Heart left ventricle (tissue), 16 donors: ENCODE measurements around the gene TBC1D1. TPM values are rescaled to one million over a fixed set of nuclear protein-coding genes. Genes with fewer than 3 reads are reported as not detected.
"Not testable (repeated sequence)": the region's sequence is repeated elsewhere in the genome, so short reads cannot be mapped to it uniquely, and the experiment has no call there.

Experiments used
- ATAC-seq, 4 donors: fragments of 200-7000 bp; cut with Tn5 transposase; one replicate each; pipeline ENCODE4 v1.9.1; 2020 to 2022; ENCODE audit warnings: moderate library complexity in 4 of 4, mild to moderate bottlenecking in 3 of 4, moderate number of reproducible peaks in 1 of 4
- DNase-seq, 5 donors: peaks; one replicate each; pipeline ENCODE4 v3.0.0-alpha.2; 2020
- H3K27ac ChIP-seq, 12 donors: fragments of 200-600 bp; sonication (generic) in 4 of 12; one replicate each; pipeline versions ENCODE4 v1.5.0 to v1.8.0; 2016 to 2022; ENCODE audit warnings: mild to moderate bottlenecking in 2 of 12
- H3K27me3 ChIP-seq, 9 donors: fragments of 200-600 bp; sonication (generic) in 2 of 9; one replicate each; pipeline versions ENCODE4 v1.5.1 to v1.8.0; 2016 to 2022; ENCODE audit warnings: mild to moderate bottlenecking in 3 of 9
- H3K36me3 ChIP-seq, 9 donors: fragments of 200-600 bp; sonication (generic) in 2 of 9; one replicate each; pipeline versions ENCODE4 v1.5.0 to v1.8.0; 2018 to 2022; ENCODE audit warnings: mild to moderate bottlenecking in 2 of 9
- H3K4me1 ChIP-seq, 12 donors: fragments of 200-600 bp; sonication (generic) in 4 of 12; one replicate each; pipeline versions ENCODE4 v1.5.0 to v1.8.0; 2016 to 2022; ENCODE audit warnings: mild to moderate bottlenecking in 3 of 12
- H3K4me3 ChIP-seq, 12 donors: fragments of 200-600 bp; sonication (generic) in 4 of 12; one replicate each; pipeline versions ENCODE4 v1.5.0 to v1.8.0; 2017 to 2022; ENCODE audit warnings: mild to moderate bottlenecking in 9 of 12, moderate library complexity in 4 of 12
- H3K9me3 ChIP-seq, 12 donors: fragments of 200-600 bp; sonication (generic) in 4 of 12; one replicate each; pipeline versions ENCODE4 v1.5.0 to v1.8.0; 2016 to 2022; ENCODE audit warnings: mild to moderate bottlenecking in 1 of 12
- CTCF ChIP-seq, 12 donors: fragments of 200-600 bp; sonication (generic) in 4 of 12; IDR thresholded peaks; one replicate each; pipeline versions ENCODE4 v1.5.0 to v1.8.0; 2018 to 2022; ENCODE audit warnings: antibody characterized with exemption in 12 of 12, mild to moderate bottlenecking in 5 of 12
- POLR2A ChIP-seq, 2 donors: fragments of 450-650 bp; IDR thresholded peaks; one replicate each; pipeline ENCODE4 v1.6.1; 2017; ENCODE audit warnings: antibody characterized with exemption in 2 of 2, mild to moderate bottlenecking in 2 of 2, moderate library complexity in 2 of 2
- WGBS, 4 donors: extraction: QIAGEN DNeasy Blood & Tissue Kit in 2 of 4; methylation state at CpG; one replicate each; pipeline versions ENCODE4 v1.1.5 to v1.1.7; 2013 to 2018; 5-methylcytosine and 5-hydroxymethylcytosine counted together
- intact Hi-C, 10 donors: fragments of 100-400 bp; cut with DNase I; formaldehyde crosslinking; loops; one replicate each; pipeline versions ENCODE4 v1.11.1 to v1.14.2; 2022
- polyA plus RNA-seq, 2 donors: library from polyadenylated mRNA; stranded (reverse); fragments of 200-250 nt; gene quantifications; one replicate each; pipeline ENCODE4 v1.2.3, GENCODE V29; 2013
- total RNA-seq, 9 donors: library from RNA; depleted of rRNA in 2 of 9; stranded (reverse); fragments of >200 nt in 2 of 9; fragmentation: NEBNext Ultra II Directional in 3 of 9; extraction: Animal tissue kit (Norgen Biotek cat#: 25700) in 3 of 9; gene quantifications; one replicate each; pipeline versions ENCODE4 v1.1.0 to v1.2.4, GENCODE V29; 2016 to 2023
- donor health status: ischemic (EF 13 %, LVEDD 7.1; RV severe dilation, severe dysfunction).
- donor health status: healthy with polysubstance abuse.
- donor health status: DM: no; HTN: yes; CAD: no.
- donor health status: DM: no; HTN: no; CAD: no.
- donor health status: ischemic (EF 25% LVEDD 6.9; RV normal size, moderate dysfunction).
- donor health status: ischemic (EF 25% LVEDD 5.7; RV mildly dilated, moderate dysfunction).
- donor health status: healthy.
- donor health status: DM: yes; HTN: yes; CAD: no.
- donor health status: ischemic (EF 35%, LVEDD 5.7; RV mildly dilated, moderate dysfunction).
- donor health status: nonischemic (EF 11% LVEDD 7.7; RV severe dilation, severe dysfunction).
- donor health status: DM: yes; HTN: yes; CAD: no.
- donor health status: PGD.
- donor health status: ischemic (EF 29% LVEDD 5.4; RV normal size, mild dysfunction).
- donor health status: nonischemic (EF 23%, LVEDD 6.1; RV moderate dilation, normal function).

TBC1D1 gene
- total and polyA plus RNA-seq, 11 donors, result 81.7 to 269 (median 140) TPM

GRCh38 chr4:37968747-37969146, 77.9 kb downstream of the TBC1D1 start:
- H3K27ac ChIP-seq, result peak overlapping the region in 1 of 12 donors; percentile 63
- intact Hi-C loops, result loop anchor here in 1 of 10 donors (5.0 kb wide), 2 partner anchors 76 to 146 kb away; partner anchors contain the start of gene TBC1D1
- WGBS, 4 donors, result 60 to 74% (median 68%) methylated on average over 3 of the region's 3 CpGs
- H3K27me3 ChIP-seq, result no peaks in the 10 kb centered on the region
- ATAC-seq (no peak), DNase-seq (no peak)
- no peak overlapping the region for H3K4me3 ChIP-seq
- no peaks in the 10 kb centered on the region for H3K9me3 ChIP-seq
- H3K36me3 ChIP-seq, result no peaks in the 10 kb centered on the region
- no peak for TF ChIP-seq POLR2A (IDR thresholded peaks at IDR 0.05)
- no peak for TF ChIP-seq CTCF (IDR thresholded peaks at IDR 0.05)
- H3K4me1 ChIP-seq, result peaks cover 0 to 55% (median 24%) of the 10 kb centered on the region in 12 donors

GRCh38 chr4:37970702-37971101, 79.8 kb downstream of the TBC1D1 start:
- Histone ChIP-seq H3K4me1 (peaks cover 0 to 47% (median 21%) of the 10 kb centered on the region in 12 donors), H3K36me3 (no peaks in the 10 kb centered on the region), H3K27ac (peak overlapping the region in 11 of 12 donors; percentile 42 to 83 (median 72)), H3K9me3 (no peaks in the 10 kb centered on the region), H3K27me3 (no peaks in the 10 kb centered on the region), H3K4me3 (no peak overlapping the region)
- TF ChIP-seq CTCF (IDR thresholded peaks at IDR 0.05) (peak; percentile 52 to 75 (median 62)), POLR2A (IDR thresholded peaks at IDR 0.05) (no peak)
- intact Hi-C loops, result loop anchor here in 4 of 10 donors (5.0 to 10.0 kb wide), 6 partner anchors 38 to 286 kb away; partner anchors contain the start of genes PGM2 (in 1 of the 4), RELL1 (in 1 of the 4) and TBC1D1 (in 1 of the 4)
- ATAC-seq (peak; percentile 80 to 95 (median 94)), DNase-seq (peak; percentile 76 to 87 (median 85))
- WGBS, 4 donors, result 13 to 65% (median 39%) methylated on average over 1 of the region's 1 CpG

- no peaks in the 10 kb centered on the region for H3K27me3 ChIP-seq
- WGBS, 4 donors, result 83 to 95% (median 88%) methylated on average over 4 of the region's 4 CpGs
- H3K27ac ChIP-seq, result peak overlapping the region in 10 of 12 donors; percentile 27 to 83 (median 65)
- no peak for ATAC-seq
- H3K4me3 ChIP-seq, result no peak overlapping the region
- intact Hi-C loops, result loop anchor here in 4 of 10 donors (5.0 to 10.0 kb wide), 6 partner anchors 39 to 286 kb away; partner anchors contain the start of genes PGM2 (in 1 of the 4), RELL1 (in 1 of the 4) and TBC1D1 (in 1 of the 4)
- no peaks in the 10 kb centered on the region for H3K9me3 ChIP-seq
- no peaks in the 10 kb centered on the region for H3K36me3 ChIP-seq
- DNase-seq, result no peak
- no peak for TF ChIP-seq POLR2A (IDR thresholded peaks at IDR 0.05)
- TF ChIP-seq CTCF (IDR thresholded peaks at IDR 0.05), result no peak
- peaks cover 0 to 47% (median 21%) of the 10 kb centered on the region in 12 donors for H3K4me1 ChIP-seq
Measured at GRCh38 chr4:37971202-37971601, 80.3 kb downstream of the TBC1D1 start.

GRCh38 chr4:37973441-37973840, 82.6 kb downstream of the TBC1D1 start:
- Histone ChIP-seq H3K4me1 (peaks cover 0 to 46% (median 27%) of the 10 kb centered on the region in 12 donors), H3K27me3 (no peaks in the 10 kb centered on the region), H3K27ac (peak overlapping the region in 2 of 12 donors; percentile 35 to 41), H3K9me3 (no peaks in the 10 kb centered on the region), H3K4me3 (no peak overlapping the region), H3K36me3 (no peaks in the 10 kb centered on the region)
- DNase-seq (no peak), ATAC-seq (no peak)
- intact Hi-C loops, result loop anchor here in 4 of 10 donors (5.0 to 10.0 kb wide), 6 partner anchors 41 to 289 kb away; partner anchors contain the start of genes PGM2 (in 1 of the 4), RELL1 (in 1 of the 4) and TBC1D1 (in 1 of the 4)
- 61 to 88% (median 71%) methylated on average over 3 of the region's 3 CpGs for WGBS, 4 donors
- no peak for TF ChIP-seq CTCF (IDR thresholded peaks at IDR 0.05)
- no peak for TF ChIP-seq POLR2A (IDR thresholded peaks at IDR 0.05)

GRCh38 chr4:37975321-37975822, 84.5 kb downstream of the TBC1D1 start:
- H3K27ac ChIP-seq, result peak overlapping the region in 1 of 12 donors; percentile 54
- intact Hi-C loops, result loop anchor here in 9 of 10 donors (5.0 to 10.0 kb wide), 10 partner anchors 57 to 291 kb away; partner anchors contain the start of genes PGM2 (in 5 of the 9), TBC1D1 (in 2 of the 9) and RELL1 (in 1 of the 9)
- H3K36me3 ChIP-seq, DNase-seq, H3K4me3 ChIP-seq, ATAC-seq, H3K27me3 ChIP-seq, H3K9me3 ChIP-seq: not testable (repeated sequence)
- peaks cover 0 to 46% (median 23%) of the 10 kb centered on the region in 12 donors for H3K4me1 ChIP-seq
- 83 to 96% (median 91%) methylated on average over 12 to 13 of the region's 13 CpGs for WGBS, 4 donors
